Cardiac fibroblast (primary cell): ENCODE results near the gene CTNND2.

Experiments used
- DNase-seq, 2 donors: peaks; one replicate each; pipeline versions ENCODE4 v3.0.0 to v3.0.0-alpha.2; 2010; ENCODE audit warnings: low read depth in 2 of 2
- H3K4me3 ChIP-seq, 2 donors: replicated peaks in 1 of 2; 1 replicate in 1 of 2; 2 replicates in 1 of 2; pipeline ENCODE4 v1.5.1; 2011; ENCODE audit warnings: low read depth in 2 of 2, low read length in 2 of 2, mild to moderate bottlenecking in 2 of 2, moderate library complexity in 1 of 2
- TF ChIP-seq, protein P1 (sequence below): IDR thresholded peaks from one replicate; pipeline ENCODE4 v1.5.1; 2011; ENCODE audit warnings: low read depth, mild to moderate bottlenecking, low read length, inconsistent platforms

The CTNND2 gene

DNA sequence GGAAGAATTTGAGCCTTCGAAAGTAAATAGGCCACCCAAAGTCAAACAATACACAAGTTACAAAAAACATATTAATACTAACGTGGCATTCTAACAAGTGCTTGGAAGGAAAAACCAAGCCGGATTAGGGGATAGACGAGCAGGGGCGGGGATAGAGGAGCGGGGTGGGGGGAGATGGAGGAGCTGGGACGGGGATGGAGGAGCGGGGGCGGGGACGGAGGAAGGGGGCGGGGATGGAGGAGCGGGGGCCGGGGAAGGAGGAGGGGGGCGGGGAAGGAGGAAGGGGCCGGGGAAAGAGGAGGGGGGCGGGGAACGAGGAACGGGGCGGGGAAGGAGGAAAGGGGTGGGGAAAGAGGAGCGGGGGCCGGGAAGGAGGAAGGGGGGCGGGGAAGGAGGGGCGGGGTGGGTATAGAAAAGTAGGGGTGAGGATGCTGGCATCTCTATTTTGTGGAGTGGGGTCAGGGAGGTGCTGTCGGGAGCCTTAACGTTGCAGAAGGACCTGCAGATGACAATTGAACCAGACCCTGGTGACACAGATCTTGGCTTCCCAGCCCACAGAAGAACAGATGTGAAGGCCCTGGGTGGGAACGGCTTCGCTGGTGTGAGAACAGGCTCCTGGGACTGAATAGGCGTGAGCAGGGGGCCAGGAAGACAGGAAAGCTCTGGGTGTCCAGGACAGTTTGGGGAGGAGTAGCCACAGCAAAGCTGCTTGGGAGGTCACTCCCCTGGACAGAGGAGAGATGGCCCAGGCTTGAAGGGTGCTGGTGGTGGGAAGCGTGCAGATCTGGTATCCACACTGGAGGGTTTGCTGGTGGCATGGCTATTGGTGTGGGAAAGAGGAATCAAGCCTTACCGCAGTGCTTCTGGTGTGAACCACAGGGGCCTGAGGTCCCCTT is 909.9 kb downstream of the CTNND2 start:
- TF ChIP-seq, protein P1, sequence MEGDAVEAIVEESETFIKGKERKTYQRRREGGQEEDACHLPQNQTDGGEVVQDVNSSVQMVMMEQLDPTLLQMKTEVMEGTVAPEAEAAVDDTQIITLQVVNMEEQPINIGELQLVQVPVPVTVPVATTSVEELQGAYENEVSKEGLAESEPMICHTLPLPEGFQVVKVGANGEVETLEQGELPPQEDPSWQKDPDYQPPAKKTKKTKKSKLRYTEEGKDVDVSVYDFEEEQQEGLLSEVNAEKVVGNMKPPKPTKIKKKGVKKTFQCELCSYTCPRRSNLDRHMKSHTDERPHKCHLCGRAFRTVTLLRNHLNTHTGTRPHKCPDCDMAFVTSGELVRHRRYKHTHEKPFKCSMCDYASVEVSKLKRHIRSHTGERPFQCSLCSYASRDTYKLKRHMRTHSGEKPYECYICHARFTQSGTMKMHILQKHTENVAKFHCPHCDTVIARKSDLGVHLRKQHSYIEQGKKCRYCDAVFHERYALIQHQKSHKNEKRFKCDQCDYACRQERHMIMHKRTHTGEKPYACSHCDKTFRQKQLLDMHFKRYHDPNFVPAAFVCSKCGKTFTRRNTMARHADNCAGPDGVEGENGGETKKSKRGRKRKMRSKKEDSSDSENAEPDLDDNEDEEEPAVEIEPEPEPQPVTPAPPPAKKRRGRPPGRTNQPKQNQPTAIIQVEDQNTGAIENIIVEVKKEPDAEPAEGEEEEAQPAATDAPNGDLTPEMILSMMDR: no peak
- no peak for DNase-seq
- no peak overlapping the region for H3K4me3 ChIP-seq

GRCh38 chr5:10990634-10991033 is 913.6 kb downstream of the CTNND2 start:
- no peak for DNase-seq
- H3K4me3 ChIP-seq: no peak overlapping the region
- TF ChIP-seq, protein P1: no peak

DNA sequence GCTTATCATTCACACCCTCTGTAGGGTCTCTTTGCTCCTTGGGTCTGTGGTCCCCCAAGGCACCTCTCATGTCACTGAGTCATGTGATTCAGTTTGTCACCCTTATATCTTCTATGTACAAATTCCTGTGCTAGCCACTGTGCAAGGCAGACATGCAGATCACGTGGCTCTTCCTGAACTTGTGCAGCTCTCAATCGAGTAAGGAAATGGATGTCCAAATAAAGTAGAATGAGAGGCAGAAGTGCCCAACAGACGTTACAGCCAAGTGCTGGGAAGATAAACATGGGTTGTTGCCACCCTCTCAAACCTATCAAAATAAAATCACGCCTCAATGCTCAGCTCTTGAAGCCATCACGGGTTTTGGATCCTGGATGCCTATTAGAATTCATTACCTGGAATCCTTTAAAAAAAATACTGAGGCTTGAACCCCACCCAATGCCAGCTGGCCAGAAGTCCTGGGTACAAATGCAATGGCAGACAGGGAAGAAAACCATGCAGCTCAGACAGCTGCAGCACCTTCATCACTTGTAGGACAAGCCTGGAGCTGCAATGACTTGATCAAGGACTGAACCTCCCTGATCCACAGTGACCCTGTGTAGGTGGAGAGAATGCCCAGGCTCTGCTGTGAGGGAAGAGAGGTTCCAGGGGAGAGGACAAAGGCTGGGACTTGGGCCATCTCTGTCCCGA is 914.5 kb downstream of the CTNND2 start:
- DNase-seq: no peak
- TF ChIP-seq, protein P1: no peak
- no peak overlapping the region for H3K4me3 ChIP-seq

DNA sequence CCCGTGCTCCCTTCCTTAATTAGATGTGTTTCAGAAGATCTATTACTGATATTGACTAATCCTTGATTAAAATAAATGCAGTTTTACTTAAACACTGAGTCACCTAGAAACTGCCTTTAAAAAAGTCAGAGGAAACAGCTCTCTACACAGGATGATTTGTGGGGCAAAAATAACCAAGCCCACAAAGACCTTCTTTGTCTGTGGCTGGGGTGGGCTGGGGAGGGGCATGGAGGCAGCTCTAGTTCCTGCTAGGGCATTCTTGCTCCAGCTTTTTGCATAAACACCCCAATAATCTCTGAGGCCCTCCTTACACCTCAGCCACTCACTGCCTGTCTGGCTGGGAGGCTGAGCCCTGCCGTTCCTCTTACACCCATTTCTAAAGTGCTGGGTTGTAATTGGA is 915.6 kb downstream of the CTNND2 start:
- no peak for DNase-seq
- TF ChIP-seq, protein P1: no peak
- no peak overlapping the region for H3K4me3 ChIP-seq

- DNase-seq: peak in 1 of 2 donors; percentile 7
- H3K4me3 ChIP-seq: no peak overlapping the region
- TF ChIP-seq, protein P1: peak; percentile 41
Observed at GRCh38 chr5:10987925-10988504, 916.2 kb downstream of the CTNND2 start.

DNA sequence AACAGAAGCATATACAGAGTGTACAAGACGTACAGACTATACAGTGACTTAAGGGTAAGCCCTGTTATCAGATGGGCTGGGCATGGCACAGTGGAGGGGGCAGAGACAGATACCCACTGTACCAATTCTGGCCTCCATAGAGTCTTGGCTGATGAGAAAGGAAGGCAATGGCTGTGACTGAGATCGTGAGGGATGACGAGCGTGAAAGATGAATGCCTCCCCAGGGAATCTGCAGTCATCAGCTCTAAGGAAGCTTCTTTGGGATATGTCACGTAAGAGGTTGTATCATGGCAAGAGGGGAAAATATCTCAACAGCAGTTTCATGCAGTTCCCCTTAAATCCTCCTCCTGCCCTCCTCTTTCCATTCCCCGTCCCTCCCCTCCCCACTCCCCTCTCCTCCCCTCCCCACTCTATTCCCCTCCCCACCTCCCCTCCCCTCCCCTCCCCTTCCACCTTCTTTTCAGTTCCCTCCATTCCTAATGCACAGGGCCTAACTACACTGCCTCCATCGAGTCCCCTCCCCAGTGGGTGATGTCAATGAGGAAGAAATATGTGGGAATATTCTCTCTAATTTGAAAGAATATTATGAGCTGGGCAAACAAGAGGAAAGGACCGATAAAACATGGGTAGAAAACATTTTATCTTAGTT is 916.8 kb downstream of the CTNND2 start:
- DNase-seq: peak in 1 of 2 donors; percentile 1
- TF ChIP-seq, protein P1: no peak
- no peak overlapping the region for H3K4me3 ChIP-seq
